GM10266 (cell line): ENCODE measurements around the gene CD244.

Experiments
- DNase-seq: peaks from one replicate; pipeline ENCODE4 v3.0.0; 2012; ENCODE audit errors: extremely low spot score
- TF ChIP-seq, protein P1 (sequence below): IDR thresholded peaks from 2 replicates; pipeline ENCODE4 v1.5.1; 2012; ENCODE audit warnings: mild to moderate bottlenecking, low read depth; ENCODE audit not compliant: control insufficient read depth, insufficient read depth; ENCODE audit errors: missing control alignments

Gene CD244

DNA sequence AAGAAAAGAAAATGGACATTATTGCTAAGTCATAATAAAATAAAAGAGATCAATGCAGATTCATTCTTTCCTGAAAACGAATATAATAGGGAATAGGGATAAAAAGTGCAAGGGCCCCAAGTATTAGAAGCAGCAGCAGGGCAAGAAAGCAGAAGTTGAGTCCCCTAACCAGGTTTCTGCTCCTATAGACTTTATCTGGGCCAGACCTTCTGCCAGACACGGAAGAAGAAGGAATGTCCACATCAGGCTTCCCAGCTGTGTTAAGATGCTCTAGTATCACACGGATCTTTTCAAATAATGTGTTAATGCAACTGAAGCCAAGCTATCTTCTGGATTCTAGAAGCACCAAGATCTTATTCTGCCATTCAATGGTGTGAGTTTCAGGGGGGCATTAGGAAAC is 26.9 kb downstream of the CD244 start:
- no peak for DNase-seq
- TF ChIP-seq, protein P1, sequence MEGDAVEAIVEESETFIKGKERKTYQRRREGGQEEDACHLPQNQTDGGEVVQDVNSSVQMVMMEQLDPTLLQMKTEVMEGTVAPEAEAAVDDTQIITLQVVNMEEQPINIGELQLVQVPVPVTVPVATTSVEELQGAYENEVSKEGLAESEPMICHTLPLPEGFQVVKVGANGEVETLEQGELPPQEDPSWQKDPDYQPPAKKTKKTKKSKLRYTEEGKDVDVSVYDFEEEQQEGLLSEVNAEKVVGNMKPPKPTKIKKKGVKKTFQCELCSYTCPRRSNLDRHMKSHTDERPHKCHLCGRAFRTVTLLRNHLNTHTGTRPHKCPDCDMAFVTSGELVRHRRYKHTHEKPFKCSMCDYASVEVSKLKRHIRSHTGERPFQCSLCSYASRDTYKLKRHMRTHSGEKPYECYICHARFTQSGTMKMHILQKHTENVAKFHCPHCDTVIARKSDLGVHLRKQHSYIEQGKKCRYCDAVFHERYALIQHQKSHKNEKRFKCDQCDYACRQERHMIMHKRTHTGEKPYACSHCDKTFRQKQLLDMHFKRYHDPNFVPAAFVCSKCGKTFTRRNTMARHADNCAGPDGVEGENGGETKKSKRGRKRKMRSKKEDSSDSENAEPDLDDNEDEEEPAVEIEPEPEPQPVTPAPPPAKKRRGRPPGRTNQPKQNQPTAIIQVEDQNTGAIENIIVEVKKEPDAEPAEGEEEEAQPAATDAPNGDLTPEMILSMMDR: no peak

DNA sequence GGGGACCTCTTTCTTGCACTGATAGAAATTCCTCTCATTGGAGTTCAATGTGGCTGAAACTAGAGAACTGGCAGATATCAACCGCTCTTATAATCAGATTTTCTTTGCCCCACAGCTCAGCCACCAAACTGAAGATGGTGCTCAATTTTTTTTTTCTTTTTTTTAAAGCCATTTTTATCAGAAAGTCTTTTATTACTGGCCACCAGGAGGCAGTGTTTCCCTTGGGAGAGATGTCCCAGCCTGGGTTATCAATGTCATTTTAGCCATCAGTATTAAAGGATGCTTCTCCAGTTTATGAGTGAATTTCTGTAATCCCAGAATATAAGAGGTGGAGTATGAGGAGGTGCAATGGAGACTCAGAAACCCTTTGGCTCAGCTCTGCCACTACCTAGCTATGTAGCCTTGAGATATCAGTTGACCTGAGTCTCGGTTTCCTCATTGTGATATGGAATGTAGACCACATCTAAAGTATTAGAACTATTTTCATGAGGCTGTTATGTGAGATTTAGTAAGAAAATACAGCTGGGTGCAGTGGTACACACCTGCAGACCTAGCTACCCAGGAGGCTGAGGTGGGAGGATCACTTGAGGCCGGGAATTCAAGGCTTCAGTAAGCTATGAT is 27.6 kb downstream of the CD244 start:
- TF ChIP-seq, protein P1: peak; percentile 59
- peak; percentile 20 for DNase-seq

DNA sequence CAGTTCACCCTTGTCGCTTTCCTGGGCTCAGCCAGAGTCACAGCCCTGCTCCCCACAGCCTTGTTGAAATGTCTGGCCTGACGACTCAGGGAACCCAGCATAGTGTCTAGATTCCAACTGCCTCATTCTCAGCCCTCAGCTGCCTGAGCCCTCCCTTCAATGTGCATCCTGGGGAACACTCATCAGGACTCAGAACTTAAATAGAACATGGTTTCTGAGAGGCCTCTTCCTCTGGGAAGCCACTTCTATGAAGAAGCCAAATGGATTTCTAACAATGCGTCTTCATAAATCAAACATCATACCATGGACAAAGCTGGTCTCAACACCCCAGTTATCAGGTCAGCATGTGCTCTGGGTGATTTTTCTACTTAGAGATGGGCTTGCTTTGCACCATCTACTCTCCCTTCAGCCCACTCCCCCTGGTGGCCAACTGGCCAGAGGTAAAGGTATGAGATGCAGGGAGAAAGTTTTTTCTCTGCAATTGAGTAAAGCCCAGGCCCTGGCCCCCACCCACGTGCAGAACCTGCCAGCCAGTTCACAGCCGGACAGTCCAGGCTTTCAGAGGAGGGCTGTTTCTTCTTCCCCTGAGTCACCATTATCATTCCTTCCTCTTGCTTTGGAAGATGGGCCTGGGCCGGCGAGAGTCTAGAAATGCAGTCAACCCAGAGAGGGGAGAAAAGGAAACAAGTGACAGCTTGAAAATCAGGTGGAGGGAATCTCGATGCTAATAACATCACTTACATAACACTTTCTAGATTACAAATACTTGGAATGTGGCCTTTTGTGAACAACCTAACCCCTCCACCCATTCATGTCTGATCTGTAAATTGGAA is 32.1 kb downstream of the CD244 start:
- TF ChIP-seq, protein P1: peak; percentile 74
- DNase-seq: peak; percentile 62

DNA sequence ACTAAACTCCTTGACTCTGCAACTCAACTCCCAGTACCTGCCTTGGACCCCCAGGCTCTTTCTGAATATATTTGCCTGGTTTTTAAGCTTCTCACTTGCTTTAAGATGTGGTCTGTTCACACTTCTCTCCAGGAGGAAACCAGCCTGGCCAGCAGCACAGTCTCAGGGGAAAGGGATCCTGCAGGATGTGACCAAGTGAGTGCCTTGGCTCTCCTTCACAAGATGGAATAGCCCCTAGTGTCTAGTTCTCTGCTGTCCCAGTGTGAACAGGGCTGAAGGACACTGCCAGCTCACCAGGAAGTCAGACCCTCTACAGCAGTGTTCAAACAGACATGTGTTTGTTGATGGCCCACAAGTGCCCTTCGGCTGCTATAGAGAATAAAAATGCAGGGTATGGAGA is 32.9 kb downstream of the CD244 start:
- DNase-seq: no peak
- TF ChIP-seq, protein P1: no peak

DNA sequence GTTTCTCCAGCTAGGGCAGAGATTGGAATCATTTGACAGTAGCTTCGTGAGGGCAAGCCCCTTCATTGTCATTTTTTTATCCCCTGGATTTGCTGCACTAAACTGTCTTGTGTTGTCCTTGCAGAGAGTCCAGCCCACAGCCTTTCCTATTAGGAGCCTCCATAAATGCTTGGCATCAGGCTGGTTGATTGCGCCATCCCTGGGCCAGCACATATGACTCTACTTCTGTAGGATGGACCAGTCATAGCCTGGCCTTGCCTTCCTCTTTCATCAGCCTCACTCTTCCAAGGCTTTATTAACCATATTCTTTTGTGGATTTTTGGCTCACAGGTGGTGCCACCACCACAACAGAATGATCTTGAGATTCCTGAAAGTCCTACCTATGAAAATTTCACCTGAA is 35.3 kb downstream of the CD244 start:
- DNase-seq: no peak
- TF ChIP-seq, protein P1: no peak

DNA sequence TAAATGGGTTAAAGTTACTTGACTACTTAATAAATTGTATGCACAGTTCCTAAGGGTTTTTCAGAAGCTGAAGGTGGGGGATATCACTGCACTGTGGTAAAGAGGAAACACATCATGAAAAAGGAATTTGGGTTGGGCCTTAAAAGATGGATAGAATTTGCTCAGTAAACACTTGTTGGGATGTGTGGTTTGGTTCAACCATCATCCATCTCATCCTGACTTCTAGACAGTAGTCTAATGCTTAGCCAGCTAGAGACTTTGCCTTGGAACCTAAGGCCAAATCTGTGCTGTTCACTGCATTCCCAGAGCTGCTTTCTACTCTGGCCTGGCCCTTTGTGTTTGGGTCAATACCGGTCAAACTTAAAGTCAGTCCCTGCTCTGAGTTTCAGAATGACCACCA is 36.1 kb downstream of the CD244 start:
- TF ChIP-seq, protein P1: no peak
- no peak for DNase-seq

DNA sequence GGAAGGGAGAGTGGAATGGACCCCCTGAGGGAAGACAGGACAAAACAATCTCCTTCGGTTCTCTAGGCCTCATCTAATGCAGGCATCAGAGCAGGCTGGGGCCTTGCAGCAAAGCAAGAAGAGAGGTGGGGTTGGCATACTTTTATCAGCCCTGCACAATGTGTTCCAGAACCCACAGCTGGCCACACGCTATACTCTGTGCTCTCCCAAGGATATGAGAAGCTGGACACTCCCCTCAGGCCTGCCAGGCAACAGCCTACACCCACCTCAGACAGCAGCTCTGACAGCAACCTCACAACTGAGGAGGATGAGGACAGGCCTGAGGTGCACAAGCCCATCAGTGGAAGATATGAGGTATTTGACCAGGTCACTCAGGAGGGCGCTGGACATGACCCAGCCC is 39.4 kb downstream of the CD244 start:
- no peak for DNase-seq
- TF ChIP-seq, protein P1: no peak
